ENCODE data around the gene AKAP5. TPM values are rescaled to one million over a fixed set of nuclear protein-coding genes. Genes with fewer than 3 reads are reported as not detected.
A peak's percentile ranks its signal among the peaks of the same experiment; 100 is the strongest.

AKAP5 gene
- total and polyA plus RNA-seq, 2 donors from 2014 or later: 0.71 to 5.1 TPM

DNA sequence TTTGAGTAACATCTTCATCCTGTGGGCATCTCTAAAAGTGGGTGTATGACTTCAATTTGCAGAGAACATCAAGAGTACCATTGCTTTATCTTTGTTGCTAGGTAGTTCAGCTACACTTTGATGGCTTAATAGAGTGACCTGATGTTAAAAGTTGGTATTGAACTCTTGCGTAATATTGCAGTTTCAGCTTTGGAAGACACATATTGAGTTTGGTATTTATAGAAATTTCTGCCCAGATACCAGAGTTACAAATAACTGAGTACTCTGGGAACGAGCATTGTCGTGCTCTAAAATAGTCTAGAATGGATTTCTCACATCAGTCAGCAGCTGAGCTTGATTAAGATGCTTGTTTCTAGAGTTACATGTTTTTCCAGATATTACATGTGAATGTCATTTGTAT is 24.8 kb upstream of the AKAP5 start:
- intact Hi-C loops (cut with DNase I): no loop called here
- FAIRE-seq: no peak
- no peak overlapping the region for H3K9ac ChIP-seq (ENCODE audit: low read length in 3 of 3)
- no peak overlapping the region for H3K4me3 ChIP-seq (ENCODE audit: low read length in 3 of 3)
- peaks cover 6 to 20% (median 9%) of the 10 kb centered on the region in 3 donors for H3K36me3 ChIP-seq (ENCODE audit: control insufficient read depth in 2 of 3, insufficient read depth in 3 of 3, low read length in 3 of 3)
- no peak overlapping the region for H3K27ac ChIP-seq (ENCODE audit: low read depth in 2 of 2, low read length in 2 of 2)
- no peaks in the 10 kb centered on the region for H3K9me3 ChIP-seq (ENCODE audit: control insufficient read depth in 2 of 3, insufficient read depth in 1 of 3, low read length in 3 of 3)
- H3K4me1 ChIP-seq (ENCODE audit: control insufficient read depth in 2 of 3, insufficient read depth in 2 of 3, low read depth in 1 of 3, low read length in 3 of 3): peaks cover 0 to 28% (median 4%) of the 10 kb centered on the region in 3 donors
- H3K27me3 ChIP-seq (ENCODE audit: control insufficient read depth, insufficient read depth, low read length): no peaks in the 10 kb centered on the region
- no peak for DNase-seq
- TF ChIP-seq, protein P1, sequence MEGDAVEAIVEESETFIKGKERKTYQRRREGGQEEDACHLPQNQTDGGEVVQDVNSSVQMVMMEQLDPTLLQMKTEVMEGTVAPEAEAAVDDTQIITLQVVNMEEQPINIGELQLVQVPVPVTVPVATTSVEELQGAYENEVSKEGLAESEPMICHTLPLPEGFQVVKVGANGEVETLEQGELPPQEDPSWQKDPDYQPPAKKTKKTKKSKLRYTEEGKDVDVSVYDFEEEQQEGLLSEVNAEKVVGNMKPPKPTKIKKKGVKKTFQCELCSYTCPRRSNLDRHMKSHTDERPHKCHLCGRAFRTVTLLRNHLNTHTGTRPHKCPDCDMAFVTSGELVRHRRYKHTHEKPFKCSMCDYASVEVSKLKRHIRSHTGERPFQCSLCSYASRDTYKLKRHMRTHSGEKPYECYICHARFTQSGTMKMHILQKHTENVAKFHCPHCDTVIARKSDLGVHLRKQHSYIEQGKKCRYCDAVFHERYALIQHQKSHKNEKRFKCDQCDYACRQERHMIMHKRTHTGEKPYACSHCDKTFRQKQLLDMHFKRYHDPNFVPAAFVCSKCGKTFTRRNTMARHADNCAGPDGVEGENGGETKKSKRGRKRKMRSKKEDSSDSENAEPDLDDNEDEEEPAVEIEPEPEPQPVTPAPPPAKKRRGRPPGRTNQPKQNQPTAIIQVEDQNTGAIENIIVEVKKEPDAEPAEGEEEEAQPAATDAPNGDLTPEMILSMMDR (IDR thresholded peaks at IDR 0.05; ENCODE audit: borderline replicate concordance, extremely low read depth, insufficient read depth): no peak

DNA sequence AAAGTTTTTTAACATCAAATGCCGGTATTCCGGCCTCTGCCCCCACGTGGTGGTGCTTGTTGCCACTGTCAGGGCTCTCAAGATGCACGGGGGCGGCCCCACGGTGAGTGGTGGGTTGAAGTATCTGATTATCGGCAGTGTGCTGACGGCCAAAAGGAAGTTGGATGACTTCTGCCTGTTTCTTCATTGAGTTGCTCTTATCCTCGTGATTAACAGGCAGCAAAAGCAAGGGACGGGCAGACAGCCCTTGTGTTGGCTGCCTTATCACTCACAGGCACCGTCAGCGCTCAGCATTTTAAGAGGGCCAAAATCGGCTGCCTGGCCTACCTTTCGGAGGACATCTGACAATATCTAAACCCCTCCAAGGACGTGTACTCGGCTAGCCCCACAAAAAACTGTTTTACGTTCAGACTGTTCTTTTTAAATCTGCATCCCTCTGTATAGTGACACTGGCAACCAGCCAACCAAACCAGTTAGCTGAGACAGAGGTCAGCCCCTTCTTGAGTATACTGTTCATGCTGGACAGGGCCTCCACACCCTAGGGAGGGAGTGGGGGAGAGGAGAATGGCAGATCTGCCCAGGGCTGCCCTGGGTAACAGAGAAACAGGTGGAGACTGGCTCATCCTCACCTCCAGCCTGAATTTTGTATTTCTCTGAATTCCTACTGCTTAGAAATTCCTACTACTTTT is 22.9 kb upstream of the AKAP5 start:
- Histone ChIP-seq H3K9ac (ENCODE audit: low read length in 3 of 3) (no peak overlapping the region), H3K9me3 (ENCODE audit: control insufficient read depth in 2 of 3, insufficient read depth in 1 of 3, low read length in 3 of 3) (no peaks in the 10 kb centered on the region), H3K4me1 (ENCODE audit: control insufficient read depth in 2 of 3, insufficient read depth in 2 of 3, low read depth in 1 of 3, low read length in 3 of 3) (peaks cover 0 to 25% (median 4%) of the 10 kb centered on the region in 3 donors), H3K27me3 (ENCODE audit: control insufficient read depth, insufficient read depth, low read length) (no peaks in the 10 kb centered on the region), H3K4me3 (ENCODE audit: low read length in 3 of 3) (no peak overlapping the region), H3K27ac (ENCODE audit: low read depth in 2 of 2, low read length in 2 of 2) (no peak overlapping the region), H3K36me3 (ENCODE audit: control insufficient read depth in 2 of 3, insufficient read depth in 3 of 3, low read length in 3 of 3) (peaks cover 6 to 14% (median 9%) of the 10 kb centered on the region in 3 donors)
- intact Hi-C loops (cut with DNase I): no loop called here
- FAIRE-seq (no peak), DNase-seq (peak in 3 of 5 donors; percentile 54 to 82 (median 74))
- TF ChIP-seq, protein P1 (IDR thresholded peaks at IDR 0.05; ENCODE audit: borderline replicate concordance, extremely low read depth, insufficient read depth): no peak

- H3K9ac ChIP-seq (ENCODE audit: low read length in 3 of 3): no peak overlapping the region
- peaks cover 6 to 14% (median 9%) of the 10 kb centered on the region in 3 donors for H3K36me3 ChIP-seq (ENCODE audit: control insufficient read depth in 2 of 3, insufficient read depth in 3 of 3, low read length in 3 of 3)
- TF ChIP-seq, protein P1 (IDR thresholded peaks at IDR 0.05; ENCODE audit: borderline replicate concordance, extremely low read depth, insufficient read depth): no peak
- no peak for FAIRE-seq
- no peaks in the 10 kb centered on the region for H3K27me3 ChIP-seq (ENCODE audit: control insufficient read depth, insufficient read depth, low read length)
- H3K4me1 ChIP-seq (ENCODE audit: control insufficient read depth in 2 of 3, insufficient read depth in 2 of 3, low read depth in 1 of 3, low read length in 3 of 3): peaks cover 0 to 9% (median 6%) of the 10 kb centered on the region in 3 donors
- no peak overlapping the region for H3K4me3 ChIP-seq (ENCODE audit: low read length in 3 of 3)
- no peak for DNase-seq
- H3K27ac ChIP-seq (ENCODE audit: low read depth in 2 of 2, low read length in 2 of 2): no peak overlapping the region
- no peaks in the 10 kb centered on the region for H3K9me3 ChIP-seq (ENCODE audit: control insufficient read depth in 2 of 3, insufficient read depth in 1 of 3, low read length in 3 of 3)
- intact Hi-C loops (cut with DNase I): no loop called here
Observed at GRCh38 chr14:64444140-64444539, 21.2 kb upstream of the AKAP5 start.
